ENCODE results near the gene ACY1.

GRCh38 chr3:52025453-52025852 lies 42.1 kb downstream of the ACY1 start:
- TF ChIP-seq, protein P1, sequence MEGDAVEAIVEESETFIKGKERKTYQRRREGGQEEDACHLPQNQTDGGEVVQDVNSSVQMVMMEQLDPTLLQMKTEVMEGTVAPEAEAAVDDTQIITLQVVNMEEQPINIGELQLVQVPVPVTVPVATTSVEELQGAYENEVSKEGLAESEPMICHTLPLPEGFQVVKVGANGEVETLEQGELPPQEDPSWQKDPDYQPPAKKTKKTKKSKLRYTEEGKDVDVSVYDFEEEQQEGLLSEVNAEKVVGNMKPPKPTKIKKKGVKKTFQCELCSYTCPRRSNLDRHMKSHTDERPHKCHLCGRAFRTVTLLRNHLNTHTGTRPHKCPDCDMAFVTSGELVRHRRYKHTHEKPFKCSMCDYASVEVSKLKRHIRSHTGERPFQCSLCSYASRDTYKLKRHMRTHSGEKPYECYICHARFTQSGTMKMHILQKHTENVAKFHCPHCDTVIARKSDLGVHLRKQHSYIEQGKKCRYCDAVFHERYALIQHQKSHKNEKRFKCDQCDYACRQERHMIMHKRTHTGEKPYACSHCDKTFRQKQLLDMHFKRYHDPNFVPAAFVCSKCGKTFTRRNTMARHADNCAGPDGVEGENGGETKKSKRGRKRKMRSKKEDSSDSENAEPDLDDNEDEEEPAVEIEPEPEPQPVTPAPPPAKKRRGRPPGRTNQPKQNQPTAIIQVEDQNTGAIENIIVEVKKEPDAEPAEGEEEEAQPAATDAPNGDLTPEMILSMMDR (IDR thresholded peaks at IDR 0.05; ENCODE audit: borderline replicate concordance, extremely low read depth, low read length, poor library complexity, severe bottlenecking), result no peak
- TF ChIP-seq EZH2 (IDR thresholded peaks at IDR 0.05; ENCODE audit: borderline replicate concordance, low read depth, low read length, severe bottlenecking), result no peak

Data from DND-41 (cell line).